Neural progenitor cell (in vitro differentiated cells): ENCODE results near the gene TBPL1. TPM values are rescaled to one million over a fixed set of nuclear protein-coding genes. Genes with fewer than 3 reads are reported as not detected.

Source experiments
- DNase-seq: peaks from one replicate; pipeline ENCODE4 v3.0.0-alpha.2; 2016; ENCODE audit warnings: low spot score
- H2AFZ ChIP-seq: fragments of 200-600 bp; sonication (generic); replicated peaks from 2 replicates; pipeline ENCODE4 v1.6.1; 2016; ENCODE audit warnings: antibody characterized with exemption
- H3F3A ChIP-seq: fragments of 200-600 bp; sonication (generic); 2 replicates; pipeline ENCODE4 v1.6.1; 2016; ENCODE audit warnings: antibody characterized with exemption, low read depth
- H3K27ac ChIP-seq: fragments of 200-600 bp; sonication (generic); 2 replicates; pipeline ENCODE4 v1.5.1; 2016; ENCODE audit warnings: mild to moderate bottlenecking
- H3K27me3 ChIP-seq: fragments of 200-600 bp; sonication (generic); 2 replicates; pipeline ENCODE4 v1.6.1; 2016; ENCODE audit warnings: mild to moderate bottlenecking, moderate library complexity
- H3K36me3 ChIP-seq: fragments of 200-600 bp; sonication (generic); 2 replicates; pipeline ENCODE4 v1.5.1; 2016
- H3K4me1 ChIP-seq: fragments of 200-600 bp; sonication (generic); 2 replicates; pipeline ENCODE4 v1.6.1; 2016; ENCODE audit warnings: mixed run types
- H3K4me2 ChIP-seq: fragments of 200-600 bp; sonication (generic); 2 replicates; pipeline ENCODE4 v1.6.1; 2016
- H3K4me3 ChIP-seq: fragments of 200-600 bp; sonication (generic); 2 replicates; pipeline ENCODE4 v1.5.1; 2016
- H3K79me2 ChIP-seq: fragments of 200-600 bp; sonication (generic); 2 replicates; pipeline ENCODE4 v1.6.1; 2016; ENCODE audit warnings: low read depth
- H3K9ac ChIP-seq: fragments of 200-600 bp; sonication (generic); 2 replicates; pipeline ENCODE4 v1.6.1; 2016
- H3K9me3 ChIP-seq: fragments of 200-600 bp; sonication (generic); 2 replicates; pipeline ENCODE4 v1.5.1; 2016; ENCODE audit warnings: low read depth
- H4K20me1 ChIP-seq: fragments of 200-600 bp; sonication (generic); 2 replicates; pipeline ENCODE4 v1.6.1; 2016; ENCODE audit warnings: low read depth
- H3K27ac Mint-ChIP-seq: 3 replicates; pipeline ENCODE4 v1.8.0; 2021; ENCODE audit warnings: mixed read lengths
- H3K27me3 Mint-ChIP-seq: 2 replicates; pipeline ENCODE4 v1.8.0; 2022; ENCODE audit warnings: low read depth, mild to moderate bottlenecking, inconsistent platforms, moderate library complexity, mixed read lengths; ENCODE audit not compliant: insufficient read depth
- H3K36me3 Mint-ChIP-seq: 3 replicates; pipeline ENCODE4 v1.8.0; 2021; ENCODE audit warnings: mixed read lengths
- H3K4me1 Mint-ChIP-seq: 3 replicates; pipeline ENCODE4 v1.8.0; 2021; ENCODE audit warnings: mixed read lengths
- H3K4me3 Mint-ChIP-seq: 3 replicates; pipeline ENCODE4 v1.8.0; 2021; ENCODE audit warnings: mild to moderate bottlenecking, moderate library complexity, mixed read lengths
- H3K9me3 Mint-ChIP-seq: 3 replicates; pipeline ENCODE4 v1.8.0; 2020; ENCODE audit warnings: mixed read lengths
- EZH2 ChIP-seq: fragments of 200-600 bp; sonication (generic); IDR thresholded peaks from 2 replicates; pipeline ENCODE4 v1.6.1; 2017; ENCODE audit warnings: antibody characterized with exemption, mild to moderate bottlenecking, moderate library complexity
- EZH2phosphoT487 ChIP-seq: fragments of 200-600 bp; sonication (generic); IDR thresholded peaks from 2 replicates; pipeline ENCODE4 v1.6.1; 2017; ENCODE audit warnings: antibody characterized with exemption
- total RNA-seq: library from RNA; depleted of rRNA; stranded (reverse); fragments of >200 nt; gene quantifications from 2 replicates; pipeline ENCODE4 v1.2.3, GENCODE V29; 2015; ENCODE audit warnings: low replicate concordance
- TF ChIP-seq, protein P1 (sequence below): fragments of 200-600 bp; sonication (generic); IDR thresholded peaks from 2 replicates; pipeline ENCODE4 v1.5.1; 2017; ENCODE audit warnings: antibody characterized with exemption, mild to moderate bottlenecking

The TBPL1 gene
- total RNA-seq, 1 donor from 2014 or later: 125 TPM

DNA sequence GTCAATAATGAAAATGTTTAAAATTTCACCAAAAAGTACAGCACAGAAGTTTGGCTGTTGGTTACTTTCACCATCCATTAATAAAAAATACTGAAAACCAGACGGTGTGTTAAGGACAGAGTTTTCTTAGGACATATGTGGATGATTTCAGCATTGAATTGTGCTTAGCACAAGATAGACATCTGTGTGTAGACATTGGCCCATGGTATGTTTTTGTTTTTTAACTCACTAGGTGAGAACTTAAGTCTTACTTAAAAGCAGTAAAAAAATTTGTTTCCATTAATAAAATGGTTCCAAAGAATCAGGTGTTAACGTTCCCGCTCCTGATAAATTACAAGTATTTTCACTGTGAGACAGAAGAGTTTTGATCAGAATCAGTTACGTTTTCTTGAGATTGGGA lies 4.2 kb downstream of the TBPL1 start:
- peaks cover 11% of the 10 kb centered on the region for H3K9me3 Mint-ChIP-seq
- H3K27ac Mint-ChIP-seq: no peak overlapping the region
- no peak overlapping the region for H3K9ac ChIP-seq
- DNase-seq: no peak
- no peak overlapping the region for H3K27ac ChIP-seq
- no peak overlapping the region for H3K4me3 ChIP-seq
- peaks cover 18% of the 10 kb centered on the region for H3K36me3 Mint-ChIP-seq
- H3K4me3 Mint-ChIP-seq: no peak overlapping the region
- no peaks in the 10 kb centered on the region for H3K9me3 ChIP-seq
- peaks cover under 1% of the 10 kb centered on the region for H3K27me3 ChIP-seq
- H3F3A ChIP-seq: peaks cover 3% of the 10 kb centered on the region
- no peaks in the 10 kb centered on the region for H3K36me3 ChIP-seq
- H3K27me3 Mint-ChIP-seq: peaks cover 4% of the 10 kb centered on the region
- peaks cover 48% of the 10 kb centered on the region for H4K20me1 ChIP-seq
- no peak overlapping the region for H3K4me2 ChIP-seq
- no peak overlapping the region for H2AFZ ChIP-seq
- peaks cover 38% of the 10 kb centered on the region for H3K4me1 Mint-ChIP-seq
- no peak for TF ChIP-seq EZH2
- TF ChIP-seq, protein P1, sequence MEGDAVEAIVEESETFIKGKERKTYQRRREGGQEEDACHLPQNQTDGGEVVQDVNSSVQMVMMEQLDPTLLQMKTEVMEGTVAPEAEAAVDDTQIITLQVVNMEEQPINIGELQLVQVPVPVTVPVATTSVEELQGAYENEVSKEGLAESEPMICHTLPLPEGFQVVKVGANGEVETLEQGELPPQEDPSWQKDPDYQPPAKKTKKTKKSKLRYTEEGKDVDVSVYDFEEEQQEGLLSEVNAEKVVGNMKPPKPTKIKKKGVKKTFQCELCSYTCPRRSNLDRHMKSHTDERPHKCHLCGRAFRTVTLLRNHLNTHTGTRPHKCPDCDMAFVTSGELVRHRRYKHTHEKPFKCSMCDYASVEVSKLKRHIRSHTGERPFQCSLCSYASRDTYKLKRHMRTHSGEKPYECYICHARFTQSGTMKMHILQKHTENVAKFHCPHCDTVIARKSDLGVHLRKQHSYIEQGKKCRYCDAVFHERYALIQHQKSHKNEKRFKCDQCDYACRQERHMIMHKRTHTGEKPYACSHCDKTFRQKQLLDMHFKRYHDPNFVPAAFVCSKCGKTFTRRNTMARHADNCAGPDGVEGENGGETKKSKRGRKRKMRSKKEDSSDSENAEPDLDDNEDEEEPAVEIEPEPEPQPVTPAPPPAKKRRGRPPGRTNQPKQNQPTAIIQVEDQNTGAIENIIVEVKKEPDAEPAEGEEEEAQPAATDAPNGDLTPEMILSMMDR: no peak
- no peak for TF ChIP-seq EZH2phosphoT487
- peaks cover 91% of the 10 kb centered on the region for H3K79me2 ChIP-seq
- H3K4me1 ChIP-seq: peaks cover 42% of the 10 kb centered on the region

DNA sequence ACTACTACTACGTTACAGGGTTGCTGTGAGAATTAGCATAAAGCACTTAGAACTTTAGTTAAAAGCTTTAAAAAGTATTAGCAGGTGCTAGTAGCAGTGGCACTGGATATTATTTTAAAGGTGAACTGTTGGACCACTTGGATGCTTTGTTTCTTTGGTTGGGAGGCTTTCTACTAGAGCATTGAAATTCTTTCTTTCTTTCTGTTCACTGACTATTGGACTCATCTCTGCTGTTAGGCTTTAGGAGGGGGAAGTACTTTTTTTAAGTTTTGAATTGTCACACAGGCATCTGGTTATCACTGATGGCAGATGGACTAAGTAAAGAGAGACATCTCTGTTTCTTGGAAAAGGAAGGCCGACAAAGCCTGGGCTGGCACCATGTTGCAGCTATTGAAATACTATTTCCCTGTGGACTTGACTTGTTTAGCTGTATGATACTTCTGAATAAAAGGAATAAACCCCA lies 4.8 kb downstream of the TBPL1 start:
- no peak overlapping the region for H3K4me3 Mint-ChIP-seq
- TF ChIP-seq, protein P1: no peak
- TF ChIP-seq EZH2phosphoT487 (no peak), EZH2 (no peak)
- H3K27ac Mint-ChIP-seq: no peak overlapping the region

DNA sequence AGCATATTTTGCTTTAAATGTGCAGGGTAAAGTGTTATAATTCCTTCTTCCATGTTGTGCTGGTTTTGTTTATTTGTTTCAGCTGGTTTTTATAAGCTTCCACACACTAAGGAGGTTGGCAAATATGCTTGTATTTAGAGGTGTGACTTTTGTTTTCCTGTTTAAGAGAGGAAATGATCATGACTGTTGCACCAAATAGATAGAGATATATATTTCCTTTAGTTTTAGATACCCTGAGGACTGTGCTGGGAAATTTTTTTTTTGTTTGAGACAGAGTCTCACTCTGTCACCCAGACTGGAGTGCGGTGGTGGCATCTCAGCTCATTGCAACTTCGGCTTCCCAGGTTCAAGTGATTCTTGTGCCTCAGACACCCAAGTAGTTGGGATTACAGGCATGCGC lies 5.8 kb downstream of the TBPL1 start:
- no peak overlapping the region for H2AFZ ChIP-seq
- Mint-ChIP-seq H3K4me1 (peaks cover 35% of the 10 kb centered on the region), H3K27ac (no peak overlapping the region), H3K36me3 (peaks cover 25% of the 10 kb centered on the region), H3K9me3 (peaks cover 18% of the 10 kb centered on the region), H3K4me3 (no peak overlapping the region), H3K27me3 (peaks cover 3% of the 10 kb centered on the region)
- no peaks in the 10 kb centered on the region for H3K27me3 ChIP-seq
- no peaks in the 10 kb centered on the region for H3K9me3 ChIP-seq
- H3K4me1 ChIP-seq: peaks cover 42% of the 10 kb centered on the region
- TF ChIP-seq EZH2phosphoT487 (no peak), EZH2 (no peak)
- TF ChIP-seq, protein P1: no peak
- no peaks in the 10 kb centered on the region for H3K36me3 ChIP-seq
- peaks cover 45% of the 10 kb centered on the region for H4K20me1 ChIP-seq
- H3F3A ChIP-seq: no peaks in the 10 kb centered on the region
- H3K79me2 ChIP-seq: peaks cover 100% of the 10 kb centered on the region
- H3K4me2 ChIP-seq: no peak overlapping the region
- no peak overlapping the region for H3K4me3 ChIP-seq
- no peak for DNase-seq
- no peak overlapping the region for H3K9ac ChIP-seq
- H3K27ac ChIP-seq: no peak overlapping the region

More for the DNA sequence above, 4.8 kb downstream of the TBPL1 start:
- Histone ChIP-seq H3K9me3 (no peaks in the 10 kb centered on the region), H2AFZ (no peak overlapping the region), H3F3A (no peaks in the 10 kb centered on the region), H3K36me3 (no peaks in the 10 kb centered on the region), H3K79me2 (peaks cover 96% of the 10 kb centered on the region), H3K4me2 (no peak overlapping the region), H4K20me1 (peaks cover 48% of the 10 kb centered on the region), H3K27ac (no peak overlapping the region), H3K4me3 (no peak overlapping the region), H3K27me3 (no peaks in the 10 kb centered on the region), H3K9ac (no peak overlapping the region), H3K4me1 (peaks cover 42% of the 10 kb centered on the region)
- Mint-ChIP-seq H3K36me3 (peaks cover 22% of the 10 kb centered on the region), H3K4me1 (peaks cover 35% of the 10 kb centered on the region), H3K9me3 (peaks cover 16% of the 10 kb centered on the region), H3K27me3 (peaks cover 4% of the 10 kb centered on the region)
- no peak for DNase-seq
